8988T (cell line): ENCODE data around the gene ACTMAP.
"Not testable (repeated sequence)": the region's sequence is repeated elsewhere in the genome, so short reads cannot be mapped to it uniquely, and the experiment has no call there.

Experiments
- DNase-seq: peaks from one replicate; pipeline ENCODE4 v3.0.0; 2011

ACTMAP gene

GRCh38 chr19:40775632-40776022, 25.4 kb upstream of the ACTMAP start:
- DNase-seq, result no peak

GRCh38 chr19:40774916-40775631, 24.8 kb upstream of the ACTMAP start, which contains the start of gene MIA:
TSS of gene MIA (plus strand) at chr19:40775521. CDS start at chr19:40775543, 22 bp downstream.
- no peak for DNase-seq

GRCh38 chr19:40771101-40771862, 21.0 kb upstream of the ACTMAP start:
- DNase-seq, result not testable (repeated sequence)

- DNase-seq, result no peak
Measured at GRCh38 chr19:40768869-40769268, 18.6 kb upstream of the ACTMAP start.

GRCh38 chr19:40766385-40766784, 16.1 kb upstream of the ACTMAP start:
- not testable (repeated sequence) for DNase-seq

- no peak for DNase-seq
Measured at GRCh38 chr19:40763963-40764362, 13.7 kb upstream of the ACTMAP start.

- DNase-seq, result no peak
Measured at GRCh38 chr19:40763526-40763925, 13.2 kb upstream of the ACTMAP start.

GRCh38 chr19:40762754-40763470, 12.6 kb upstream of the ACTMAP start:
- DNase-seq, result no peak

- no peak for DNase-seq
Measured at GRCh38 chr19:40759352-40759751, 9.1 kb upstream of the ACTMAP start.

- DNase-seq, result no peak
Measured at GRCh38 chr19:40758491-40758890, 8.2 kb upstream of the ACTMAP start.

- no peak for DNase-seq
Measured at GRCh38 chr19:40756502-40757110, 6.3 kb upstream of the ACTMAP start.

GRCh38 chr19:40755791-40756190, 5.5 kb upstream of the ACTMAP start:
- DNase-seq, result no peak

- no peak for DNase-seq
Measured at GRCh38 chr19:40755248-40755624, 5.0 kb upstream of the ACTMAP start.

- no peak for DNase-seq
Measured at GRCh38 chr19:40754611-40755247, 4.5 kb upstream of the ACTMAP start.

GRCh38 chr19:40752257-40752781, 2.0 kb upstream of the ACTMAP start:
- DNase-seq, result no peak

GRCh38 chr19:40750874-40751537, 729 bp upstream of the ACTMAP start, which contains the start of gene SNRPA:
TSS of gene SNRPA (plus strand) at chr19:40751203. CDS start at chr19:40751409, 206 bp downstream.
- DNase-seq, result peak; percentile 74

GRCh38 chr19:40747536-40747935, 2.7 kb downstream of the ACTMAP start:
- DNase-seq, result no peak

GRCh38 chr19:40745402-40745780, 4.9 kb downstream of the ACTMAP start:
- DNase-seq, result no peak

GRCh38 chr19:40744554-40745401, 5.5 kb downstream of the ACTMAP start:
- DNase-seq, result peak; percentile 70

GRCh38 chr19:40743926-40744325, 6.4 kb downstream of the ACTMAP start:
- no peak for DNase-seq

GRCh38 chr19:40742886-40743285, 7.4 kb downstream of the ACTMAP start:
- no peak for DNase-seq
